Measurements from ENCODE around the gene GP1BA.

GP1BA gene

GRCh38 chr17:4951486-4951885, 19.4 kb downstream of the GP1BA start:
- no peak overlapping the region for H3K27ac ChIP-seq
- TF ChIP-seq, protein P1, sequence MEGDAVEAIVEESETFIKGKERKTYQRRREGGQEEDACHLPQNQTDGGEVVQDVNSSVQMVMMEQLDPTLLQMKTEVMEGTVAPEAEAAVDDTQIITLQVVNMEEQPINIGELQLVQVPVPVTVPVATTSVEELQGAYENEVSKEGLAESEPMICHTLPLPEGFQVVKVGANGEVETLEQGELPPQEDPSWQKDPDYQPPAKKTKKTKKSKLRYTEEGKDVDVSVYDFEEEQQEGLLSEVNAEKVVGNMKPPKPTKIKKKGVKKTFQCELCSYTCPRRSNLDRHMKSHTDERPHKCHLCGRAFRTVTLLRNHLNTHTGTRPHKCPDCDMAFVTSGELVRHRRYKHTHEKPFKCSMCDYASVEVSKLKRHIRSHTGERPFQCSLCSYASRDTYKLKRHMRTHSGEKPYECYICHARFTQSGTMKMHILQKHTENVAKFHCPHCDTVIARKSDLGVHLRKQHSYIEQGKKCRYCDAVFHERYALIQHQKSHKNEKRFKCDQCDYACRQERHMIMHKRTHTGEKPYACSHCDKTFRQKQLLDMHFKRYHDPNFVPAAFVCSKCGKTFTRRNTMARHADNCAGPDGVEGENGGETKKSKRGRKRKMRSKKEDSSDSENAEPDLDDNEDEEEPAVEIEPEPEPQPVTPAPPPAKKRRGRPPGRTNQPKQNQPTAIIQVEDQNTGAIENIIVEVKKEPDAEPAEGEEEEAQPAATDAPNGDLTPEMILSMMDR (conservative IDR thresholded peaks at IDR 0.05), result no peak

GRCh38 chr17:4953451-4953961, 21.4 kb downstream of the GP1BA start:
- H3K27ac ChIP-seq, result no peak overlapping the region
- TF ChIP-seq, protein P1 (conservative IDR thresholded peaks at IDR 0.05), result no peak

DNA sequence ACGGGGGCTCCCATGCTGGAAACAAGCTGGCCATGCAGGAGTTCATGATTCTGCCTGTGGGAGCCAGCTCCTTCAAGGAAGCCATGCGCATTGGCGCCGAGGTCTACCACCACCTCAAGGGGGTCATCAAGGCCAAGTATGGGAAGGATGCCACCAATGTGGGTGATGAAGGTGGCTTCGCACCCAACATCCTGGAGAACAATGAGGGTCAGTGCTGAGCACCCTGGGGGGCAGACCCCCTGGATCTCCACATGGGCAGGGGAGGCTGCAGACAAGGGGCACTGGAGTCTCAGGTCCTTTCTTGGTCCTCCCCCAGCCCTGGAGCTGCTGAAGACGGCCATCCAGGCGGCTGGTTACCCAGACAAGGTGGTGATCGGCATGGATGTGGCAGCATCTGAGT, 23.0 kb downstream of the GP1BA start:
- no peak overlapping the region for H3K27ac ChIP-seq
- TF ChIP-seq, protein P1 (conservative IDR thresholded peaks at IDR 0.05), result no peak

DNA sequence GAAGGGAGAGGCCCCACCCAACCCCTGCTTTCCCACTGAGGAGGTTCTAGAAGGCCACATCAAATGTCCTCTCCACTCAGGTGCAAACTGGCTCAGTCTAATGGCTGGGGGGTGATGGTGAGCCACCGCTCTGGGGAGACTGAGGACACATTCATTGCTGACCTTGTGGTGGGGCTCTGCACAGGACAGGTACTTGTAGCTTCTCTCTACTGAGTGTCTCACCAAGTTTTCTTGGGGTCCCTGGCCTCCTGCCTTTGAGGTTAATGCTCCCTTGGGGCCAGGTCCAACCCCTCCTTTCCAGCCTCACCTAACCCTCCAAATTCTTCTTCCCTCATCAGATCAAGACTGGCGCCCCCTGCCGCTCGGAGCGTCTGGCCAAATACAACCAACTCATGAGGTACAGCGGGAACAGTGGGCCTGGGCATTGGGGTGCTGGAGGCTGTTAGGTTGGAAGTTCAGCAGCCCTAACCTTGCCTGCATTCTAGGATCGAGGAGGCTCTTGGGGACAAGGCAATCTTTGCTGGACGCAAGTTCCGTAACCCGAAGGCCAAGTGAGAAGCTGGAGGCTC, 24.5 kb downstream of the GP1BA start:
- TF ChIP-seq, protein P1 (conservative IDR thresholded peaks at IDR 0.05), result no peak
- H3K27ac ChIP-seq, result no peak overlapping the region

DNA sequence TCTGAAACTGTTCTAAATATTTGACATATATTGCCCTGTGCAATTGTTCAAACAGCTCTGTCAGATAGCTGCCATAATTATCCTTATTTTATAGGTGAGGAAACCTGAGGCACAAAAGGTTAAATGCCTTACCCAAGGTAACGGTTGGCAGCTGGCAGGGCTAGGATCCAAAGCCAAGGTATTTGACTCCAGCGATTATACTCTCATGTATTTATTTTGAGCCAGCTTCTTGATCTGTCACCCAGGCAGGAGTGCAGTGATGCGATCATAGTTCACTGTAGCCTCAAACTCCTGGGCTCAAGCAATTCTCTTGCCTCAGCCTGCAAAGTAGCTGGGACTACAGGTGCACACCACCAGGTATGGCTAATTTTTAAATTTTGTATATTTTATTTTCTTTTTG, 26.0 kb downstream of the GP1BA start:
- TF ChIP-seq, protein P1 (conservative IDR thresholded peaks at IDR 0.05), result no peak
- no peak overlapping the region for H3K27ac ChIP-seq

GRCh38 chr17:4959261-4959965, 27.3 kb downstream of the GP1BA start:
- TF ChIP-seq, protein P1 (conservative IDR thresholded peaks at IDR 0.05), result no peak
- H3K27ac ChIP-seq, result no peak overlapping the region

- TF ChIP-seq, protein P1 (conservative IDR thresholded peaks at IDR 0.05), result no peak
- no peak overlapping the region for H3K27ac ChIP-seq
Measured at GRCh38 chr17:4960279-4960922, 28.3 kb downstream of the GP1BA start.

All from VCaP (cell line).